GM15510 (cell line): ENCODE results near the gene PCK2.

Experiments used
- POLR2A ChIP-seq: IDR thresholded peaks from 3 replicates; pipeline ENCODE4 v1.6.1; 2011; ENCODE audit warnings: borderline replicate concordance; ENCODE audit not compliant: insufficient read length; ENCODE audit errors: extremely low read depth

The PCK2 gene

DNA sequence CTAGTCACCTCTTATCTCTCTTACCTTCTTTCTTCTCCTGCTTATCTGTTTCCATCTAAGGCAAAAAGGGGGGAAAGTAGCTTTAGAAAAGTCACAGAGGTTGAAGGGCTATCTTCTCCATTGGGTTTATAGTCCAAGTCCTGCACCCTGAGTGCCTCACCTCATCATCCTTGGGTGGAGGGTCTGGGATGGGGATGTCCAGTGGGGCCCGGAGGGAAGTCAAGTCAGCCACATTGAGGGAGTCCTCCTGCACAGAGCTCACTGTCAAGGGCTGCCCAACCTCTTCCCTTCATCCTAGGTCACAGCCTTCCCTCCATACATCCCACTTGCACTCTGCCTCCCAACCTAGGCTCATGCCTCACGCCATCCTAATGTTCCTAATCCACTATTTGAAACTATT lies 51.1 kb downstream of the PCK2 start:
- TF ChIP-seq POLR2A, result no peak

GRCh38 chr14:24145690-24146452 lies 51.8 kb downstream of the PCK2 start:
- no peak for TF ChIP-seq POLR2A

DNA sequence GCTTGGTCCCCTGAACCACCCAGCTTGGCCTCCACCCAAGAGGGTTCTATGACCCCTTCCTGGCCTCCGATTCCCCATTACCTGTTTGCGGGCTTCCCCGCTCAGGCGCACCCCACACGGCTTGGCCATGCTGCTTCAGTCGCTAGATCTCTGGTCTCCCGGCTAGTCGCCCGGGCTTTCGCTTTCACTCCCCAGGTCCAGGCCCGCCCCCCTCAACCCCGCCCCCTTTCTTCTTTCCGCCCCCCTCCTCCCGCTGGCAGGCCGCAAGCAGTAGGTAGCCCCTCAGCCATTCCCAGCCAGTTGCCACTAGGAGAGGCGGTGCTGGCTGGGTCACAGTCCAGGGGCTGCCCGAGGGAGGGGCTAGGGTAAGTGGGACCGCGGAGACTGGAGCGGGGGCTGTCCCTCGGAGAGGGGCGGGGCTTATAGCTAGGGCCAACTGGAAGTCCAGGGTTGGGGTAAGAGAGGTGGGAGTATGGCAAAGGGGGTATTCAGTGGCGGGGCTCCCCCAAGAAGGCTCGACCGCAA lies 52.4 kb downstream of the PCK2 start, which contains the start of gene PSME2:
Gene PSME2 (minus strand): TSS at position 158 of the 525 bp plus-strand sequence. CDS start 29 bp downstream, at position 129.
- peak; percentile 68 for TF ChIP-seq POLR2A

DNA sequence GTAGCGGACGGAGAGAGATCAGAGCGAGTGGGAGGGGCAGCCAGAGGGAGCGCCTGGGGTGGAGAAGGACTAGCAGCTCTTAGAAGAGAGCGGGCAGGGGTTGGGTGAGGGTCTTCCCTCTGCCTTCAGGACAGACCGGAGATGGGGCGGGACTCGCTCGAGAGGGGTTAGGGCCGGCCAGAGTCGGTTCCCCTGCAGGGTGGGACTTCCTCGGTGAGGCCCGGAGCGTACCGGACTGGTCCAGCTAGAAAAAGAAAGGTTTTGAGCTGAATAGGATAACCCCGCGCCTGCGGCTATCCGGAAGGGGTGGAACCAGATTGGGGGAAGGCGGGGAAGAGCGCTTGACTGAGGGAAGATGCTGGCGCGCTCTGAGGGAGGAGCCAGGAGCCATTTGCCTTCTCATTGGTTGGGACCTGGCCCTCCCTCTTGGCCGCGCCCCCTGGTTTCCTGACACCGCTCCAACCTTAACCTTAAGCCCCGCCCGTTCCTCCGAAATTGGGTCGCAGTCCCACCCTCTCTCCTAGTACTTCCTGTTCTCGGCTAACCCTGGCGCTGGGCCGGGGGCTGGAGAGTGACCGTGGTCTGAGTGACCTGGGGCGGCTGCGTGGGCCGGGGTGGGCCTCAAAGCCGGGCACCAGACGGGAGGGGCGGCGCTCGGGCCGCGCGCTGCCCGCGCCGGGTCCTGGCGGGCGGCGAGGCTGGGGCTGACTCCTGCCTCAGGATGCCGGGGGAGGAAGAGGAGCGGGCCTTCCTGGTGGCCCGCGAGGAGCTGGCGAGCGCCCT lies 53.1 kb downstream of the PCK2 start, which contains the start of gene RNF31:
Gene RNF31 (plus strand): TSS at position 521 of the 783 bp plus-strand sequence. CDS start 201 bp downstream, at position 722.
- peak; percentile 67 for TF ChIP-seq POLR2A

- TF ChIP-seq POLR2A, result no peak
These were observed 53.8 kb downstream of the PCK2 start for GRCh38 chr14:24147761-24148428.

- no peak for TF ChIP-seq POLR2A
These were observed 55.3 kb downstream of the PCK2 start for GRCh38 chr14:24149302-24149969.

DNA sequence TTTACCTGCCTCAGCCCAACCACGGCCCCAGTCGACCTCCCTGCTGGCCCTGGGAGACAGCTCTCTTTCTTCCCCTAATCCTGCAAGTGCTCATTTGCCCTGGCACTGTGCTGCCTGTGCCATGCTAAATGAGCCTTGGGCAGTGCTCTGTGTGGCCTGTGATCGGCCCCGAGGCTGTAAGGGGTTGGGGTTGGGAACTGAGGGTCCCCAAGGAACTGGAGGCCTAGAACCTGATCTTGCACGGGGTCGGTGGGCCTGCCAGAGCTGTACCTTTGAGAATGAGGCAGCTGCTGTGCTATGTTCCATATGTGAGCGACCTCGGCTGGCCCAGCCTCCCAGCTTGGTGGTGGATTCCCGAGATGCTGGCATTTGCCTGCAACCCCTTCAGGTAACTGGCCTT lies 56.0 kb downstream of the PCK2 start:
- TF ChIP-seq POLR2A, result no peak

DNA sequence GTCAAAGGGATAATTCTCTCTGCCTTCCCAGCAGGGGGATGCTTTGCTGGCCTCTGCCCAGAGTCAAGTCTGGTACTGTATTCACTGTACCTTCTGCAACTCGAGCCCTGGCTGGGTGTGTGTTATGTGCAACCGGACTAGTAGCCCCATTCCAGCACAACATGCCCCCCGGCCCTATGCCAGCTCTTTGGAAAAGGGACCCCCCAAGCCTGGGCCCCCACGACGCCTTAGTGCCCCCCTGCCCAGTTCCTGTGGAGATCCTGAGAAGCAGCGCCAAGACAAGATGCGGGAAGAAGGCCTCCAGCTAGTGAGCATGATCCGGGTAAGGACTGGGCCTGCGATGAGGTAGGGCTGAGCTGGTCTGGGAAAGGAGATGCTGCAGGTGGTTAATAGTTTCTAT lies 56.5 kb downstream of the PCK2 start:
- TF ChIP-seq POLR2A, result no peak

DNA sequence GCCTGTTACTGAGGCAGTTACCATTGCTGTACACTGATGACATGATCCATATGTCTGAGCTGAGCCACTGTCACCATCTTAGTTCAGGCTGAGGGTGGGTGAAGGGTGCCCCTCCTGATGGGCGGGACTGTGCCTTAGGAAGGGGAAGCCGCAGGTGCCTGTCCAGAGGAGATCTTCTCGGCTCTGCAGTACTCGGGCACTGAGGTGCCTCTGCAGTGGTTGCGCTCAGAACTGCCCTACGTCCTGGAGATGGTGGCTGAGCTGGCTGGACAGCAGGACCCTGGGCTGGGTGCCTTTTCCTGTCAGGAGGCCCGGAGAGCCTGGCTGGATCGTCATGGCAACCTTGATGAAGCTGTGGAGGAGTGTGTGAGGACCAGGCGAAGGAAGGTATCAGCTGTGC lies 56.9 kb downstream of the PCK2 start:
- TF ChIP-seq POLR2A, result no peak

DNA sequence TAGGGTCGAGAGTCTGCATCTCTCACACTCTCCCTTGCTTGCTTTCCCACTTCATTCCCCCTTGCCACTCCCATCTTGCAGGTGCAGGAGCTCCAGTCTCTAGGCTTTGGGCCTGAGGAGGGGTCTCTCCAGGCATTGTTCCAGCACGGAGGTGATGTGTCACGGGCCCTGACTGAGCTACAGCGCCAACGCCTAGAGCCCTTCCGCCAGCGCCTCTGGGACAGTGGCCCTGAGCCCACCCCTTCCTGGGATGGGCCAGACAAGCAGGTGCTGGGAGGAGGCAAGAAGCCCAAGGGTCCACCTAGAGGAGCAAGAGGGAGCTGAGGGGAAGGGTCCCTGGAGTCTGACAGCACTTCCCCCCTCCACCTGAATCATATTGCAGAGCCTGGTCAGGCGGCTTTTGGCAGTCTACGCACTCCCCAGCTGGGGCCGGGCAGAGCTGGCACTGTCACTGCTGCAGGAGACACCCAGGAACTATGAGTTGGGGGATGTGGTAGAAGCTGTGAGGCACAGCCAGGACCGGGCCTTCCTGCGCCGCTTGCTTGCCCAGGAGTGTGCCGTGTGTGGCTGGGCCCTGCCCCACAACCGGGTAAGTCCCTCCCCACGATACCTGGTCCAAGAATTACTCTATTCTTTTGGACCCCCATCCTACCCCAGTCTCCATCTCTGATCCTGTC lies 57.4 kb downstream of the PCK2 start:
- TF ChIP-seq POLR2A, result no peak
